AG20443 (cell line): ENCODE measurements around the gene ZBTB17.
"Not testable (repeated sequence)": the region's sequence is repeated elsewhere in the genome, so short reads cannot be mapped to it uniquely, and the experiment has no call there.

Source experiments
- DNase-seq: peaks from one replicate; pipeline ENCODE4 v3.0.0; 2012; ENCODE audit warnings: low spot score, mixed read lengths

ZBTB17 gene

DNA sequence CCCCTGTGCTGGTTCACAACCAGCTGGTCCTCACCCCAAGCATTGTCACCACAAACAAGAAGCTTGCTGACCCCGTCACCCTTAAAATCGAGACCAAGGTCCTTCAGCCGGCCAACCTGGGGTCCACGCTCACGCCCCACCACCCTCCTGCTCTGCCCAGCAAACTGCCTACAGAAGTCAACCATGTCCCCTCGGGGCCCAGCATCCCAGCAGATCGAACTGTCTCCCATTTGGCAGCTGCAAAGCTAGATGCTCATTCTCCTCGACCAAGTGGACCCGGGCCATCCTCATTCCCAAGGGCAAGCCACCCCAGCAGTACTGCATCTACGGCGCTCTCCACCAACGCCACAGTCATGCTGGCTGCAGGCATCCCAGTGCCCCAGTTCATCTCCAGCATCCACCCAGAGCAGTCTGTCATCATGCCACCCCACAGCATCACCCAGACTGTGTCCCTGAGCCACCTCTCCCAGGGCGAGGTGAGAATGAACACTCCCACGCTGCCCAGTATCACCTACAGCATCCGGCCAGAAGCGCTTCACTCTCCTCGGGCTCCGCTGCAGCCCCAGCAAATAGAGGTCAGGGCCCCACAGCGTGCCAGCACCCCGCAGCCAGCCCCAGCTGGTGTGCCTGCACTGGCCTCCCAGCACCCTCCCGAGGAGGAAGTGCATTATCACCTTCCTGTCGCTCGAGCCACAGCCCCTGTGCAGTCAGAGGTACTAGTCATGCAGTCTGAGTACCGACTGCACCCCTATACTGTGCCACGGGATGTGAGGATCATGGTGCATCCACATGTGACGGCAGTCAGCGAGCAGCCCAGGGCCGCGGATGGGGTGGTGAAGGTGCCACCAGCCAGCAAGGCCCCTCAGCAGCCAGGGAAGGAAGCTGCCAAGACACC is 40.6 kb downstream of the ZBTB17 start:
- DNase-seq = no peak

DNA sequence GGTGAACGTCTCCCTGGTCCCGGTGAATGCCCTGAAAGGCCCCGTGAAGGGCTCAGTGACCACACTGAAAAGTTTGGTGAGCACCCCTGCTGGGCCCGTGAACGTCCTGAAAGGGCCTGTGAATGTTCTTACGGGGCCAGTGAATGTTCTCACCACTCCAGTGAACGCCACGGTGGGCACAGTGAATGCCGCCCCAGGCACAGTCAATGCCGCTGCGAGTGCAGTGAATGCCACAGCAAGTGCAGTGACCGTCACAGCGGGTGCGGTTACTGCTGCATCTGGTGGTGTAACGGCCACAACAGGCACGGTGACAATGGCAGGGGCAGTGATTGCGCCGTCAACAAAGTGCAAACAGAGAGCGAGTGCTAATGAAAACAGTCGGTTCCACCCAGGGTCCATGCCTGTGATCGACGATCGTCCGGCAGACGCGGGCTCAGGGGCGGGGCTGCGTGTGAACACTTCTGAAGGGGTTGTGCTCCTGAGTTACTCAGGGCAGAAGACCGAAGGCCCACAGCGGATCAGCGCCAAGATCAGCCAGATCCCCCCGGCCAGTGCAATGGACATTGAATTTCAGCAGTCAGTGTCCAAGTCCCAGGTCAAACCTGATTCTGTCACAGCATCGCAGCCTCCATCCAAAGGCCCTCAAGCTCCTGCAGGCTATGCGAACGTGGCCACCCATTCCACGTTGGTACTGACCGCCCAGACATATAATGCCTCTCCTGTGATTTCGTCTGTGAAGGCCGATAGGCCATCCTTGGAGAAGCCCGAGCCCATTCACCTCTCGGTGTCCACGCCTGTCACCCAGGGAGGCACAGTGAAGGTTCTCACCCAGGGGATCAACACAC is 41.5 kb downstream of the ZBTB17 start:
- DNase-seq = peak; percentile 5

- peak; percentile 5 for DNase-seq
These were observed 42.2 kb downstream of the ZBTB17 start for GRCh38 chr1:15933684-15934083.

GRCh38 chr1:15932612-15933011 is 43.3 kb downstream of the ZBTB17 start:
- DNase-seq = no peak

DNA sequence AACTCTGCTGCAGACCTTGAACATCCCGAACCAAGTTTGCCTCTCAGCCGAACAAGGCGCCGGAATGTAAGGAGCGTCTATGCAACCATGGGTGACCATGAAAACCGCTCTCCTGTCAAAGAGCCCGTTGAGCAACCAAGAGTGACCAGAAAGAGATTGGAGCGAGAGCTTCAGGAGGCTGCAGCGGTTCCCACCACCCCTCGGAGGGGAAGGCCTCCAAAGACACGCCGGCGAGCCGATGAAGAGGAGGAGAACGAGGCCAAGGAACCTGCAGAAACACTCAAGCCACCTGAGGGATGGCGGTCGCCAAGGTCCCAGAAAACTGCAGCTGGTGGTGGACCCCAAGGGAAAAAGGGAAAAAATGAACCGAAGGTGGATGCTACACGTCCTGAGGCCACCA is 44.0 kb downstream of the ZBTB17 start:
- DNase-seq = no peak

DNA sequence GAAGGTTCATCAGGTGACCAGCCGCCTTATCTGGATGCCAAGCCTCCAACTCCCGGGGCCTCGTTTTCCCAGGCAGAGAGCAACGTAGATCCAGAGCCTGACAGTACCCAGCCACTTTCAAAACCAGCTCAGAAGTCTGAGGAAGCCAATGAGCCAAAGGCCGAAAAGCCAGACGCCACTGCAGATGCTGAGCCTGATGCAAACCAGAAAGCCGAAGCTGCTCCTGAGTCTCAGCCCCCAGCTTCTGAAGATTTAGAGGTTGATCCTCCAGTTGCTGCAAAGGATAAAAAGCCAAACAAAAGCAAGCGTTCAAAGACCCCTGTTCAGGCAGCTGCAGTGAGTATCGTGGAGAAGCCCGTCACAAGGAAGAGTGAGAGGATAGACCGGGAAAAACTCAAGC is 44.5 kb downstream of the ZBTB17 start:
- no peak for DNase-seq

DNA sequence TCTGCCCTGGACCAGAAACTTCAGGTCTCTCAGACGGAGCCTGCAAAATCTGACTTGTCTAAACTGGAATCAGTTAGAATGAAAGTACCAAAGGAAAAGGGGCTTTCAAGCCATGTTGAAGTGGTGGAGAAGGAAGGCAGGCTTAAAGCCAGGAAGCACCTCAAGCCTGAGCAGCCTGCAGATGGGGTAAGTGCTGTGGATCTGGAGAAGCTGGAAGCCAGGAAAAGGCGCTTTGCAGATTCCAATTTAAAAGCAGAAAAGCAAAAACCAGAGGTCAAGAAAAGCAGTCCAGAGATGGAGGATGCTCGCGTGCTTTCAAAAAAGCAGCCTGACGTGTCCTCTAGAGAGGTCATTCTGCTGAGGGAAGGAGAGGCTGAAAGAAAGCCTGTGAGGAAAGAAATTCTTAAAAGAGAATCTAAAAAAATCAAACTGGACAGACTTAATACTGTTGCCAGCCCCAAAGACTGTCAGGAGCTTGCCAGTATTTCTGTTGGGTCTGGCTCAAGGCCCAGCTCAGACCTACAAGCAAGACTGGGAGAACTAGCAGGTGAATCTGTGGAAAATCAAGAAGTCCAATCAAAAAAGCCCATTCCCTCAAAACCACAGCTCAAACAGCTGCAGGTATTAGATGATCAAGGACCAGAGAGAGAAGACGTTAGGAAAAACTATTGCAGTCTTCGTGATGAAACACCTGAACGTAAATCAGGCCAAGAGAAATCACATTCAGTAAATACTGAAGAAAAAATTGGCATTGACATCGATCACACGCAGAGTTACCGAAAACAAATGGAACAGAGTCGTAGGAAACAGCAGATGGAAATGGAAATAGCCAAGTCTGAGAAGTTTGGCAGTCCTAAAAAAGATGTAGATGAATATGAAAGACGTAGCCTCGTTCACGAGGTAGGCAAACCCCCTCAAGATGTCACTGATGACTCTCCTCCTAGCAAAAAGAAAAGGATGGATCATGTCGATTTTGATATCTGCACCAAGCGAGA is 46.6 kb downstream of the ZBTB17 start:
- DNase-seq = no peak

DNA sequence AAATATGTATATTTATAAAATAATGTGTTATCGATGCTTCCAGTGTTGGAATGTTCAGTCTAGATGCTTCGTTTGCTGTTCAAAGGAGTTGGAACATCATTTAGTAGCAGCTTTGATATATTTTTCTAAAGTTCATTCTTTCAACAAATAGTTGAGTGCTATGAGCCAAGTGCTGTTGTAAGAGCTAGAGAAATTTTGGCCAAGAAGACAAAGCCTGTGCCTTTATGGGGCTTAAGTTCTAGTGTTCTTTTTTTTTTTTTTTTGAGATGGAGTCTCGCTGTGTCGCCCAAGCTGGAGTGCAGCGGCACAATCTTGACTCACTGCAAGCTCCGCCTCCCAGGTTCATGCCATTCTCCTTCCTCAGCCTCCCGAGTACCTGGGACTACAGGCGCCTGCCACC is 49.5 kb downstream of the ZBTB17 start:
- DNase-seq = not testable (repeated sequence)

DNA sequence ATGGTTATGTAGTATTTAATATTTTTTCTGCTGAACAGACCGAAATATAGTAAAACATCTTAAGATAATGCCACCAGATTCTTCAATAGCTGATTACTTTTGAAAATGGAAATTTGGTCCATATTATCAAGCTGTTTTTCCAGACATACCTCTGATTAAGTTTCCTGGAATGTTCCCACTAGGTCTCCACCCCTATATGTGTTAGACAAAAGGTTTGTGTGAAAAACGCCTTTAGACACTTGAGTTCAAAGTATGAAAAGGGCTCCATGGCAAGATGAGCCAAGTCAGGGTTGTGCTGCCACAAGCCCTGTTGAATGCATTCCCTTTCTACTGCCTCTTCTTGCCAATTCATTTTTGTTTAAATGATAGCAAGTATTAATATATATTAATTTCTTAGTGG is 52.7 kb downstream of the ZBTB17 start:
- peak; percentile 25 for DNase-seq

DNA sequence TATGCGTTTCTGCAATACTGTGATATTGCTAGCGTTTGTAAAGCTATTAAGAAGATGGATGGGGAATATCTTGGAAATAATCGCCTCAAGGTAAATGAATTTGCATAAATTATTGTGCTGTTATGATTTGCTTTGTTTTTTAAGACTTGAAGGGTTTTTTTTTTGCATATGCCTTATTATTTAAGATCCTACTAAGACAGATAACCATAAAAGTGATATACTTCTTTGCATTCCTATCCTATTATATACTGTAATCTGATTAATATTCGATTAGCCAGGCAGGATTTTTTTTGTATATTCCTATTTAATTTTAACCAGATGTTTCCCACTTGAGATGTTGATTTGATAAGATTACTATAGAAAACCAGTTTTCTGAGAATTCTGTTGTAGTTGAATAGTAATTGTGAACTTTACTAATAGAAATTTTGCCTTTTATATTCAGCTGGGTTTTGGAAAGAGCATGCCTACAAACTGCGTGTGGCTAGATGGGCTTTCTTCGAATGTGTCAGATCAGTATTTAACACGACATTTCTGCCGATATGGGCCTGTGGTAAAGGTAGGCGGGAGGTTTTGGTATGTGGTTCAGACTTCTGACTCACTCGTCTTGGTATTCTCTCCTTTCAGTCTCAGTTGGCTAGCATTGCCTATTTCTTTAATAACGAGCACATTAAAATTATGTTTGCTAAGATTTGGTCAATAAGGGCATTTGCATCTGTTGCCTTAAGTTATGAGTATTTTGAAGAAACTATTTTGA is 56.8 kb downstream of the ZBTB17 start:
- DNase-seq = peak; percentile 56

DNA sequence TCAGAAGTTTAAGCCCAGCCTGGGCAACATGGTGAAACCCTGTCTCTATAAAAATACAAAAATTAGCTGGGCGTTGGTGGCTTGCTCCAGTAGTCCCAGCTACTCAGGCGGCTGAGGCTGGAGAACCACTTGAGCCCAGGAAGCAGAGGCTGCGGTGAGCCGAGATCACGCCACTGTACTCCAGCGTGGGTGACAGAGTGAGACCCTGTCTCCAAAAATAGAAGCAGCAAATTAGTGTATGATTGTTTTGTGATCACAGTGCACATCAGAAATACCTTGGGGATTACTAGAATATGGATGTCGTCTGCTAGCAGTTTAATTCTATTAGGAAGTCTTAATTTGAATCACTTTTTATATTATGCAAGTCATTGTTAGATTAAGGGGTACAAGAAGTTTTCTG is 59.0 kb downstream of the ZBTB17 start:
- DNase-seq = no peak

DNA sequence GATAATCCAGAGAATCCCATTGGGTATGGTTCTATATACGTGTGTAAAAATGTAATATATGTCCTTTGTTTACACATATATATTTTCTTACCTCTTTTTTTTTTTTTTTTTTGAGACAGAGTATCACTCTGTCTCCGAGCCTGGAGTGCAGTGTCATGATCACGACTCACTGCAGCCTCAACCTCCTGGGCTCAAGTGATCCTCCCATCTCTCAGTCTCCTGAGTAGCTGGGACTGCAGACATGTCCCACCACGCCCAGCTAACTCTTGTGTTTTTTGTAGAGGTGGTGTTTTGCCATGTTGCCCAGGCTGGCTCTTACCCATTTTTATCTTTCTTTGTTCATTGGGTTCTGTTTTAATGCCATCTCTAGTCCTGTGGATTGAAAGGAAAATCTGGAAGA is 59.5 kb downstream of the ZBTB17 start:
- no peak for DNase-seq

DNA sequence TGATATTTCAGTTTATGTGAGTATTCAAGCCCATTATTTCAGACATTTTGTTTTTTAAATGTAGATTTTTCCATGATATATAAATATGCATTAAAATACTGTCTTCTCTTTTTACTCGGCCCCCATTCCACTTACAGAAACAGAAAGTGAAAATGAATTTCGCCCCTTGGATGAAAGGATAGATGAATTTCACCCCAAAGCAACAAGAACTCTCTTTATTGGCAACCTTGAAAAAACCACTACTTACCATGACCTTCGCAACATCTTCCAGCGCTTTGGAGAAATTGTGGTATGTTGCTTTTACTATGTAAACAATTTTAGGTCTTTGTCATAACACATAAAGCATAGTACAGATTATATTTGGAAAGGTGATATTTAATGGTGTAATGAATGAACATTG is 59.9 kb downstream of the ZBTB17 start:
- no peak for DNase-seq

GRCh38 chr1:15913607-15914006 is 62.3 kb downstream of the ZBTB17 start:
- not testable (repeated sequence) for DNase-seq

- no peak for DNase-seq
These were observed 64.0 kb downstream of the ZBTB17 start for GRCh38 chr1:15911927-15912326.

DNA sequence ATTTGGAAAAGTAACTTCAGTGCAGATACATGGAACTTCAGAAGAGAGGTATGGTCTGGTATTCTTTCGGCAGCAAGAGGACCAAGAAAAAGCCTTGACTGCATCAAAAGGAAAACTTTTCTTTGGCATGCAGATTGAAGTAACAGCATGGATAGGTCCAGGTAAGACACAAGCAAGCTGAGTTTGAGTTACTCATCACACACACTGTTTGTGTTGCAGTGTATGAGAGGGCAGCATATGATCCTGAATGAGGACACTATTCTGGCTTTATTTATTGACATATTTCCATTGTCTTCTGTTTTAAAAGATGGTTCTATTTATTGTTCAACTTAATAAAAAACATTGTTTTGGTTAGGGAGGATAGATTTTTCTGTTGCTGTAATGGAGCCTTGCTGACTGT is 64.8 kb downstream of the ZBTB17 start:
- no peak for DNase-seq

DNA sequence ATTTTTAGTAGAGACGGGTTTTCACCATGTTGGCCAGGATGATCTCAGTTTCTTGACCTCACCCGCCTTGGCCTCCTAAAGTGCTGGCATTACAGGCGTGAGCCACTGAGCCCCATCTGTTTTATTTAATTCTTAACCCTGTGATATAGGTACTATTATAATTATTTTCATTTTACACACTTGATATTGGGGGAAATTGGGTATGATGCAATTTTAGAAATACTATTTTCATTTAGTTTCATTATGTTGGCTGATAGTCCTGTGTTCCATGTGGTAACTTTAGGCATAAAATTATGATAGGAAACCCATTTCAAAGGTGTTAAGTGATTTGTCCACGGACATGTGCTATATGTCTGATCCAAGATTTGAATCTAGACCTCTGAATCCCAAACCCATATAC is 67.3 kb downstream of the ZBTB17 start:
- no peak for DNase-seq

DNA sequence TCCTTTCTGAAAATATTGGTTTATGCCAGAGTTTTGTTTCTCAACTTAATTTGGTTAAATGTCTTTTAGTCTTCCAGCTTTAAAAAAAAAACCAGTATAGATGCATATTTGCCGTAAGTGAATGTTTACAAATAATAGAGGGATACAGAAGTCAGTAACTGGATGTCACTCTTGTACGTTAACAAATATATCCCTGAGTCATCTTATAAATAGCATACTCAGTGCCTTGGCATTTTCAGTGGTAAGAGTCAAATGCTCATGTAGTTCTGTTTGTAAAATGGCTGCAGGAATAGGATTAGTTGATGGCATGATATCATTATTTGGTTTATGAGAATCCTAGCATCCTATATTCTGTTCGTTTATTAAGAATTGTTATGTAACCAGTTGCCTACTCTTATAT is 73.0 kb downstream of the ZBTB17 start:
- peak; percentile 31 for DNase-seq

GRCh38 chr1:15900662-15901279 is 75.1 kb downstream of the ZBTB17 start:
- DNase-seq = no peak

GRCh38 chr1:15899266-15899665 is 76.6 kb downstream of the ZBTB17 start:
- DNase-seq = no peak
